ENCODE results near the gene VAMP3.

Gene VAMP3

GRCh38 chr1:7821282-7821681, 50.2 kb downstream of the VAMP3 start:
- DNase-seq: no peak

DNA sequence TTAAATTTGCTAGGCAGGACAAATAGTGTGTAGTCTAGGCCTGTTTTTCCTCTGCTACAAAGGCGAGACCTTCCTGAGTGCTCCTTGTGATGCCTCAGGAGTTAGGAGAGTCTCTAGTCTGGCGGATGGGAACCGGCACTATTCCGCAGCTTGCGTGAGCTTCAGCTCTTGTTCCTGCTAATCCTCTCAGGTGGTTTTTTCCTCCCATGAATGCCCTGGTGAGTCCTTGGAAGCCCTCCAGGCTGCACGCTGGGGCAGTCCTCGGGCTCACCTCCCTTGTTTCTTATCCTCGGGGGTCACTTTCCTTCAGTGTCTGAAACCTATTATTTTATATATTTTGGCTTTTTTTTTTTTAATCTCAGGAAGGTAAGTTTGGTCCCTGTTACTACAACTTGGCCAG, 53.6 kb downstream of the VAMP3 start:
- no peak for DNase-seq

GRCh38 chr1:7826363-7826762, 55.3 kb downstream of the VAMP3 start:
- no peak for DNase-seq

DNA sequence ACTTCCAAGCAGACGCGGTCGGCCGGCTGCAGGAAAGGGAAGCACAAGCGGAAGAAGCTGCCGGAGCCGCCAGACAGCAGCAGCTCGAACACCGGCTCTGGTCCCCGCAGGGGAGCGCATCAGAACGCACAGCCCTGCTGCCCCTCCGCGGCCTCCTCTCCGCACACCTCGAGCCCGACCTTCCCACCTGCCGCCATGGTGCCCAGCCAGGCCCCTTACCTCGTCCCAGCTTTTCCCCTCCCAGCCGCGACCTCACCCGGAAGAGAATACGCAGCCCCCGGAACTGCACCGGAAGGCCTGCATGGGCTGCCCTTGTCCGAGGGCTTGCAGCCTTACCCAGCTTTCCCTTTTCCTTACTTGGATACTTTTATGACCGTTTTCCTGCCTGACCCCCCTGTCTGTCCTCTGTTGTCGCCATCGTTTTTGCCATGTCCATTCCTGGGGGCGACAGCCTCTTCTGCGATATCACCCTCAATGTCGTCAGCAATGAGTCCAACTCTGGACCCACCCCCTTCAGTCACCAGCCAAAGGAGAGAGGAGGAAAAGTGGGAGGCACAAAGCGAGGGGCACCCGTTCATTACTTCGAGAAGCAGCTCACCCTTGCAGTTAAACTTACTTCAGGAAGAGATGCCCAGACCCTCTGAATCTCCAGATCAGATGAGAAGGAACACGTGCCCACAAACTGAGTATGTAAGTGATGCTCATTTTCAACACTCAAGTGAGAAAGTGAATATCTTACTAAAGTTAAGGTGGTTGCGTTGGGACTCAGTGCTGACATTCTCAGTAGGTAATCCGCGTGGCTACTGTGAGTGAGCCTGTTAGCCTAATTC, 56.2 kb downstream of the VAMP3 start:
- DNase-seq: no peak
